ENCODE results near the gene SHFL.

Gene SHFL

DNA sequence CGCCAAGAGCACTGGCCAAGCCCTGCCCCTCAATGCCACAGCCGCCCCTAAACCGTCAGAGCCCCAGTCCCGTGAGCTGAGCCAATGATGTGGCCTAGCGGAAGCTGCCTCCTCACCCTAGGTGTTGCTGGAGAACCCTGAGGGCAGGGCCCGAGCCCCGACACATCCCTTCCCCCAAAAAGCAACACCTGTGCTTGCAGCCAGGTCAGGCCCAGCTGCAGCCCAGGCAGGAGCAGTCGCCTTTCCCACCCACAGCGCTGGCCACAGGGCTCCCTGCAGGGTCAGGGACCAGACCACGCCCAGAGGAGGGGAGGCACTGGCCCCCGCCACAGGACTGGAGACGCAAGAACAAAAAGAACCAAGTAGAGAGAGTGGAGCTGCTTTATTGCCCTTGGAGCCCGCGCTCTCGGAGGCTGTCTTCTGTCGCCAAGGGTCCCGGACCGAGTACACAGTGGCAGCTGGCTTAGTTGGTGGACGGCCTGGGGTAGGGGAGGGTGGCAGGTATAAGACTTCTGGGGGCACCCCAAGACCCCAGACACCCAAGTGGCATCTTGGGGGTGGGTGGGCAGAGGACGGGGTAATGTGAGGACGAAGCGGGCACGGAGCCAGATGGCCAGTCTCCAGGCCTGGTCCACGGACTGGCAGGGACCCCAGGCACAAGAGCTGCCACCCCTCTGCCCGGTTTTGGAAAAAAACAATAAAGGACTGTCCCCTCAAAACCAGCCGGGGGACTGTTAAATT, 28.7 kb downstream of the SHFL start:
- no peak overlapping the region for H3K4me3 ChIP-seq (ENCODE audit: low read depth, low read length)
- peaks cover 61% of the 10 kb centered on the region for H3K36me3 ChIP-seq
- no peak overlapping the region for H3K27ac ChIP-seq
- TF ChIP-seq, protein P1, sequence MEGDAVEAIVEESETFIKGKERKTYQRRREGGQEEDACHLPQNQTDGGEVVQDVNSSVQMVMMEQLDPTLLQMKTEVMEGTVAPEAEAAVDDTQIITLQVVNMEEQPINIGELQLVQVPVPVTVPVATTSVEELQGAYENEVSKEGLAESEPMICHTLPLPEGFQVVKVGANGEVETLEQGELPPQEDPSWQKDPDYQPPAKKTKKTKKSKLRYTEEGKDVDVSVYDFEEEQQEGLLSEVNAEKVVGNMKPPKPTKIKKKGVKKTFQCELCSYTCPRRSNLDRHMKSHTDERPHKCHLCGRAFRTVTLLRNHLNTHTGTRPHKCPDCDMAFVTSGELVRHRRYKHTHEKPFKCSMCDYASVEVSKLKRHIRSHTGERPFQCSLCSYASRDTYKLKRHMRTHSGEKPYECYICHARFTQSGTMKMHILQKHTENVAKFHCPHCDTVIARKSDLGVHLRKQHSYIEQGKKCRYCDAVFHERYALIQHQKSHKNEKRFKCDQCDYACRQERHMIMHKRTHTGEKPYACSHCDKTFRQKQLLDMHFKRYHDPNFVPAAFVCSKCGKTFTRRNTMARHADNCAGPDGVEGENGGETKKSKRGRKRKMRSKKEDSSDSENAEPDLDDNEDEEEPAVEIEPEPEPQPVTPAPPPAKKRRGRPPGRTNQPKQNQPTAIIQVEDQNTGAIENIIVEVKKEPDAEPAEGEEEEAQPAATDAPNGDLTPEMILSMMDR (IDR thresholded peaks at IDR 0.05; ENCODE audit: low read depth, low read length), result no peak
- H3K9me3 ChIP-seq (ENCODE audit: severe bottlenecking), result no peaks in the 10 kb centered on the region
- no peaks in the 10 kb centered on the region for H3K27me3 ChIP-seq (ENCODE audit: insufficient read depth, low read depth, severe bottlenecking)
- no peak for DNase-seq

DNA sequence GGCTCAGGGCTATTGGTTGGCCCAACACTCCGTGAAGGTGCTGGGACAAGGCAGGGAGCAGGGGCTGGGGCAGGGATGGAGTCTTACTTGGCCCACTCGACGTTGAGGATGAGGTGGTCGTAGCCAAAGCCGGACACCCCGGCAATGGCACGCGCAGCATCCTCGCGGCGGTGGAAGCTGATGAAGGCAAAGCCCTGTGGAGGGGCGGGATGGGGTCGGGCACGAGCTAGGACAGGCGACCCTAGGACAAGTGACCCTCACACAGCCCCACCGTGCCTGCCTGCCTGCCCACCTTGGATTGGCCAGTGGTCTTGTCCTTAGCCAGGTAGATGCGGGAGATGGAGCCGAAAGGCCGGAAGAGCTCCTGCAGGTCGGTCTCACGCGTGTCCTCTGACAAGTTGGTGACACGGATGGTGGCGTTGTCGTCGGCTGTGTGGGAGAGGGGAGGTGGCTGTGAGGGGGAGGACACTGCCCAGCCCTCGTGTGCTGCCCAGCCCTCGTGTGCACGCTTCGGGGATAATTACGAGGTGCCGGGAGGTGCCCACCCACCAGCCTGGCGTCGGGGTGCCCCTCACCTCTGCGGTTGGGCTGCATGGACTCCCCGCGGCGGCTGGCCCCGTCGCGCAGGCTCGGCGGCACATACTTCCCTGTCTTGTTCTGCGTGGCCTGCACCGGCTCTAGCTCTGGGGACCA, 29.4 kb downstream of the SHFL start:
- peaks cover 54% of the 10 kb centered on the region for H3K36me3 ChIP-seq

DNA sequence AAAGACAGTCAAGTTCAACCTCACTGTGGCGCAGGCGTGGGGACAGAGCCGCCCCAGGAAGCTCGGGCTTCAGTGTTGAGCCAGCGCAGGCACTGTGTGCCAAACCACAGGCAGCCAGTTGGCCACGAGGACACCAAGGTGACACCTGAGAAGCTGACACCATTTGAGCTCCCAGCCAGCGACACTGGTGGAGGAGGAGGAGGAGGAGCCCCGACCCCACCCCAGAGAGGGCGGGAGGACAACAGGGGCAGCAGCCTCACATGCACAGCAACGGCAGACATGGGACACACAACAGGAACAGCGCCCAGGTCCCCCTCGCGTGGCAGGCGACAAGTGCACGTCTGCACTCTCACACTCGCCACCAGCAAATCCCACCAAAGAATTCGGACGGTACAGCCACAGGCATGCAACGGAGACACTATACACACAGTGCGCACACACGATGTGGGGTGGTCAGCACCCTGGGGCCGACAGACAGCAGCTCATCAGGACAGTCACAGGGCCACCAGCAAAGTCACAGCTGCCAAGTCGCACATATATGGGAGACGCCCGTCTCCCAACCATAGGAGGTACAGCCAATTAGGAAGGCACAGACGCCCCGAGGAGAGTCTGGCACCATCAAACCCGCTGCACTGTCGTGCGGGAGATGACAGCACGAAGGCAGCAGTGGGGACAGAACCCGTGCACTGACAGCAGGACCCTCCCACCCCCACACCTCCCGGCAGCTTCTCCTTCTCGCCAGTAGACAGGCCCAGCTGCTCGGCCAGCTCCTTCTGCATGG, 30.2 kb downstream of the SHFL start:
- H3K27ac ChIP-seq, result no peak overlapping the region
- no peak for DNase-seq
- H3K36me3 ChIP-seq, result peaks cover 47% of the 10 kb centered on the region
- H3K4me3 ChIP-seq (ENCODE audit: low read depth, low read length), result no peak overlapping the region
- no peaks in the 10 kb centered on the region for H3K27me3 ChIP-seq (ENCODE audit: insufficient read depth, low read depth, severe bottlenecking)
- TF ChIP-seq, protein P1 (IDR thresholded peaks at IDR 0.05; ENCODE audit: low read depth, low read length), result no peak
- H3K9me3 ChIP-seq (ENCODE audit: severe bottlenecking), result no peaks in the 10 kb centered on the region

More for the DNA sequence above, 29.4 kb downstream of the SHFL start:
- no peaks in the 10 kb centered on the region for H3K27me3 ChIP-seq (ENCODE audit: insufficient read depth, low read depth, severe bottlenecking)
- TF ChIP-seq, protein P1 (IDR thresholded peaks at IDR 0.05; ENCODE audit: low read depth, low read length), result no peak
- H3K4me3 ChIP-seq (ENCODE audit: low read depth, low read length), result no peak overlapping the region
- no peaks in the 10 kb centered on the region for H3K9me3 ChIP-seq (ENCODE audit: severe bottlenecking)
- no peak for DNase-seq
- no peak overlapping the region for H3K27ac ChIP-seq

DNA sequence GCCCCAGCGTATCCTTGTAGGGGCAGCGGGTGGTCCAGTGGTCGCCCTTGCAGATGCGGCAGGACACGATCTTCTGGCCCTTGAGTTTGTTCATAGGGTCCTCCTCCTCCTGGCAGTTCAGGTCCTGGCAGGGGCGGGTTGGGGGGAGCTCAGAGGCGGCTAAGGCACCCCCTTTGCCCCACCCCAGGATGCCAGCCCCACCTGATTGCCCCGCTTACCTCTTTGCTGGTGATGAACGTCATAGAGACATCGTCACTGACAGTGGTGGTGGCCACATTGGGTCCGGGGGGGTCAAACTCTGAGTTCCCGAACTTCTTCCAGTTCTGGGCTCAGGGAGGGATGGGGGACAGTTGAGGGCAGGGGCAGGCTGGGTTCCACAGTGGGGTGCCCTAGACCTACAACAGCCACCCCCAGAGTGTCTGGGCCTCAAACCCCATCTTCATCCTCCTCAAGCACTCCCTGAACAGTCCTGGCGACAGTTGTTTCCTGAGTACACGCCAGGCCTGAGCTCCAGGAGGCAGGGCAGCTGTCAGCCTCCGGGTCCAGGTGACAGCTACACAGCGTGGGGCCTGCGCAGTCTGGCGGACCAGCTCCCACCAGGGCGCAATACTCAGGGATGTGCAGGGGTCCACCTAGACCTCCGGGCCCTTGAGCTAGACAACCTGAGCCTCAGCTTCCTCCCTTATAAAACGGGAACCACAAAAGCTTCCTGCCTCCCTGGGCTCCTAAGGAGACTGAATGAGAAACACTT, 30.9 kb downstream of the SHFL start:
- TF ChIP-seq, protein P1 (IDR thresholded peaks at IDR 0.05; ENCODE audit: low read depth, low read length), result no peak

DNA sequence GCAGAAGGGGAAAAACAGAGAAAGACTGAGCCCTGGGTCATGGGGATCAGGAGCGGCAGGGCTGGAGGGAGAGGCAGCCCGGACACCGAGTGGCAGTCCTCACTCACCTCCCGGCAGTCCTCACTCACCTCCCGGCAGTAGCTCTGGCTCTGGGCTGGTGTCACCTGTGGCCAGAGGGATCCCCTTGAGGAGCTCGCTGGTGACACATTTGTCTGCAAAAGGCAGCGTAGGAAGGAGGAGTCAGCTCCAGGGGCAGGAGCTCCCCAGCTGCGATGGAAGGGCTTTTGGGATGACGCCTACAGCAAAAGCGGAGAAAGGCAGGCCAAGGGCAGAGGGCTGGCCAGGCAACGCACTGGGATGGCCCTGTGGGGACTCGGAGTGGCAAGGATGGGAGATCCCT, 32.8 kb downstream of the SHFL start:
- Histone ChIP-seq H3K27ac (peak overlapping the region; percentile 79), H3K9me3 (ENCODE audit: severe bottlenecking) (no peaks in the 10 kb centered on the region), H3K36me3 (peaks cover 41% of the 10 kb centered on the region), H3K27me3 (ENCODE audit: insufficient read depth, low read depth, severe bottlenecking) (no peaks in the 10 kb centered on the region), H3K4me3 (ENCODE audit: low read depth, low read length) (peak overlapping the region; percentile 73)
- TF ChIP-seq, protein P1 (IDR thresholded peaks at IDR 0.05; ENCODE audit: low read depth, low read length), result no peak
- no peak for DNase-seq

More for the DNA sequence above, 30.9 kb downstream of the SHFL start:
- H3K27ac ChIP-seq, result no peak overlapping the region
- no peak for DNase-seq
- H3K9me3 ChIP-seq (ENCODE audit: severe bottlenecking), result no peaks in the 10 kb centered on the region
- peaks cover 43% of the 10 kb centered on the region for H3K36me3 ChIP-seq
- no peak overlapping the region for H3K4me3 ChIP-seq (ENCODE audit: low read depth, low read length)
- no peaks in the 10 kb centered on the region for H3K27me3 ChIP-seq (ENCODE audit: insufficient read depth, low read depth, severe bottlenecking)

All from WERI-Rb-1 (cell line).